Measurements from ENCODE around the gene PLEKHM3.

DNA sequence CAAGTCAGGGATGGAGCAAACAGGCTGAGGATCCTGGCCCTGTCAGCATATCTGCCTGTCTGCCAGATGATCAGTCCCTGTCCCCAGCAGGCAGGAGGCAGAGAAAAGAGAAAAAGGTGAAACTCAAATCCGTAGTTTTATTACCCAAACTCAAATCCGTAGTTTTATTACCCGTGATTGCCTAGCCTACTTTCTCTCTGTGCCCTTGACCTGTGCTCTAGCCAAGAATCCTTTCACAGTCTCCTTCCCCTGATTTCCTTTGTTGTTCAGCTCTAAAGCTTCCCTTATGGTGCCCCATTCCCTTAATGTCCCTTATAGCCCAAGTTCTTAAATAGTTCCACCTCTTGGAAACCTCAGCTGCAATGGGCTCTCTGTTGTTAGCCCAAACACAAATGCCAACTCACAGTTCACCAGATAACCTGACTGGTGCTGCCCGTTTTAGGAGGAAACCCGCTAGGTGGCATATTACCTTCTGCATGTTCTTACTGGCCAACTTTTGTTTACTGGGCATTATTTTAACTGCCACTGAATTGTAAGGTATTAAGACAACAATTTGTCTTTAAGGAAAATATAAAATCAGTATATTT lies 130.0 kb downstream of the PLEKHM3 start:
- no peak for TF ChIP-seq ZNF274 (IDR thresholded peaks at IDR 0.05; ENCODE audit: low read depth, low read length)
- TF ChIP-seq YY1 (IDR thresholded peaks at IDR 0.05; ENCODE audit: insufficient read depth, insufficient read length): no peak
